ENCODE results near the gene MYCN.

- no peak for TF ChIP-seq POLR2A (IDR thresholded peaks at IDR 0.05)
- no peak for TF ChIP-seq EP300 (IDR thresholded peaks at IDR 0.05; ENCODE audit: low read depth)
Measured at GRCh38 chr2:15937105-15937881, 3.1 kb upstream of the MYCN start.

All from transverse colon (tissue), 1 donor.